ENCODE measurements around the gene GGT1.

- TF ChIP-seq EZH2 (IDR thresholded peaks at IDR 0.05; ENCODE audit: low read length) (no peak), CTCF (optimal IDR thresholded peaks at IDR 0.05 in 1 of 3, IDR thresholded peaks at IDR 0.05 in 1 of 3, conservative IDR thresholded peaks at IDR 0.05 in 1 of 3; ENCODE audit: extremely low read depth in 1 of 3, insufficient read depth in 2 of 3, low read length in 3 of 3) (no peak)
Observed at GRCh38 chr22:24601217-24602104, 1.5 kb upstream of the GGT1 start.

Data from keratinocyte (primary cell).